Karpas-422 (cell line): ENCODE measurements around the gene F2R. TPM values are rescaled to one million over a fixed set of nuclear protein-coding genes. Genes with fewer than 3 reads are reported as not detected.

Experiments used
- DNase-seq: peaks from one replicate; pipeline ENCODE4 v3.0.0-alpha.2; 2015
- H2AFZ ChIP-seq: fragments of 200-600 bp; sonication (generic); 2 replicates; pipeline ENCODE4 v1.6.1; 2014; ENCODE audit warnings: antibody characterized with exemption, low read length, mixed read lengths
- H3K27ac ChIP-seq: fragments of 200-600 bp; sonication (generic); 2 replicates; pipeline ENCODE4 v1.5.1; 2014; ENCODE audit warnings: mild to moderate bottlenecking, low read length, moderate library complexity
- H3K27me3 ChIP-seq: fragments of 200-600 bp; sonication (generic); 2 replicates; pipeline ENCODE4 v1.6.1; 2014; ENCODE audit warnings: low read length, mixed read lengths
- H3K36me3 ChIP-seq: fragments of 200-600 bp; sonication (generic); 2 replicates; pipeline ENCODE4 v1.6.1; 2014; ENCODE audit warnings: low read length, mixed read lengths; ENCODE audit not compliant: insufficient read depth
- H3K4me1 ChIP-seq: fragments of 200-600 bp; sonication (generic); 2 replicates; pipeline ENCODE4 v1.6.1; 2014; ENCODE audit warnings: mild to moderate bottlenecking, low read length, mixed read lengths
- H3K4me2 ChIP-seq: fragments of 200-600 bp; sonication (generic); 2 replicates; pipeline ENCODE4 v1.6.1; 2014; ENCODE audit warnings: low read length, low read depth, mild to moderate bottlenecking; ENCODE audit not compliant: poor library complexity, severe bottlenecking
- H3K4me3 ChIP-seq: fragments of 200-600 bp; sonication (generic); 2 replicates; pipeline ENCODE4 v1.5.1; 2014; ENCODE audit warnings: mild to moderate bottlenecking, antibody characterized with exemption, low read length, mixed read lengths
- H3K79me2 ChIP-seq: fragments of 200-600 bp; sonication (generic); 2 replicates; pipeline ENCODE4 v1.6.1; 2014; ENCODE audit warnings: mild to moderate bottlenecking, low read length, mixed read lengths
- H3K9ac ChIP-seq: fragments of 200-600 bp; sonication (generic); 2 replicates; pipeline ENCODE4 v1.6.0; 2014; ENCODE audit warnings: low read length
- H3K9me2 ChIP-seq: fragments of 200-600 bp; sonication (generic), shearing (Covaris generic); replicated peaks from 2 replicates; pipeline ENCODE4 v1.6.0; 2014; ENCODE audit warnings: mild to moderate bottlenecking, low read length, moderate library complexity; ENCODE audit not compliant: insufficient read depth
- H3K9me3 ChIP-seq: fragments of 300-700, 200-600 bp; sonication (generic); 2 replicates; pipeline ENCODE4 v1.6.1; 2014; ENCODE audit warnings: low read length, mixed read lengths
- H4K20me1 ChIP-seq: fragments of 200-600 bp; sonication (generic); 2 replicates; pipeline ENCODE4 v1.6.1; 2014; ENCODE audit warnings: mild to moderate bottlenecking, antibody characterized with exemption, low read length, low read depth; ENCODE audit not compliant: insufficient read depth
- total RNA-seq: library from RNA; depleted of rRNA; stranded (reverse); fragments of >200 nt; shearing (Covaris generic); gene quantifications from 2 replicates; pipeline ENCODE4 v1.2.3, GENCODE V29; 2014; ENCODE audit warnings: low replicate concordance

Gene F2R
- total RNA-seq, 1 experiment from 2014 or later, result not detected

DNA sequence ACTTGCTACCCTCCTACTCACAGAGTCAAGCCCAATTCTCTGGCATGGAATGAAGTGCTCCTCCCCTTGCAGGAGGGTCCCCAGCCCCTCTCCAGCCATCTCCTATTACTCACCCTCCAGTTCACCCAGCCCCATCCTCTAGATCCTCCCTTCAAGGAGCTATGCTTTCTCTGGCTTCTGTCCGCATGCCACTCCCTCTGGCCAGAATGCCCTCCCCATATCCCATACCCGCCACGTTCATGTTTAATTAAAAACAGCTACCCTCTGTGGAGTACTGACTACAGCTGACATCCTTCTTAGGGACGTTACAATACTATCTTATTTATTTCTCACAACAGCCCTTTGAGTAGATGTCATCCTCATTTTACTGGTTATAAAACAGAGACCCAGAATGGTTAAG is 3.0 kb downstream of the F2R start:
- Histone ChIP-seq H3K27ac (no peak overlapping the region), H3K27me3 (no peaks in the 10 kb centered on the region), H3K9me3 (no peaks in the 10 kb centered on the region), H3K9ac (no peak overlapping the region), H3K36me3 (no peaks in the 10 kb centered on the region), H3K9me2 (no peaks in the 10 kb centered on the region), H4K20me1 (no peaks in the 10 kb centered on the region), H3K4me3 (no peak overlapping the region), H3K4me1 (no peaks in the 10 kb centered on the region), H3K79me2 (no peaks in the 10 kb centered on the region), H2AFZ (no peak overlapping the region), H3K4me2 (no peak overlapping the region)
- no peak for DNase-seq

- no peak overlapping the region for H3K9ac ChIP-seq
- H3K36me3 ChIP-seq, result no peaks in the 10 kb centered on the region
- H3K79me2 ChIP-seq, result no peaks in the 10 kb centered on the region
- no peak overlapping the region for H3K27ac ChIP-seq
- H3K4me3 ChIP-seq, result no peak overlapping the region
- no peaks in the 10 kb centered on the region for H3K27me3 ChIP-seq
- no peak overlapping the region for H3K4me2 ChIP-seq
- no peak for DNase-seq
- no peaks in the 10 kb centered on the region for H3K9me3 ChIP-seq
- H4K20me1 ChIP-seq, result no peaks in the 10 kb centered on the region
- H3K9me2 ChIP-seq, result no peaks in the 10 kb centered on the region
- H2AFZ ChIP-seq, result no peak overlapping the region
- no peaks in the 10 kb centered on the region for H3K4me1 ChIP-seq
Measured at GRCh38 chr5:76720988-76721569, 5.2 kb downstream of the F2R start.

DNA sequence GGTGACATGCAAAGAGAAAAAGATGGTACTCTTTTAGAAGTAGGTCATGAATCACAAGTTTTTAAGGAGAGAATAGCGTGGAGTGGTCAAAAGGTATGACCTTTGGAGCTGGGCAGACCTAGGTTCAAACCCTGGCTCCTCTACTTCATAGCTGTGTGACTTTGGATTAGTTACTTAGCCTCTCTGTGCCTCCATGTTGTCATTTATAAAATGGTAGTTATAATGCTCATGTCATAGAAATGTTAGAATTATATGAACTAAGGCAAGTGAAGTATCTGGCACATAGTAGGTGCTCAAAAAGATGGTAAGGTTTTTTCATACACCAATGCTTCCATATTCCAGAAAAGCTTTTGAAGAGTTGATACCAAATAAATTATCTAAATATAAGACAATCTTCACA is 7.3 kb downstream of the F2R start:
- Histone ChIP-seq H2AFZ (no peak overlapping the region), H3K27me3 (no peaks in the 10 kb centered on the region), H3K9ac (no peak overlapping the region), H3K79me2 (no peaks in the 10 kb centered on the region), H3K4me3 (no peak overlapping the region), H3K27ac (no peak overlapping the region), H3K4me1 (no peaks in the 10 kb centered on the region), H3K4me2 (no peak overlapping the region), H3K36me3 (no peaks in the 10 kb centered on the region), H3K9me3 (no peaks in the 10 kb centered on the region), H4K20me1 (no peaks in the 10 kb centered on the region), H3K9me2 (no peaks in the 10 kb centered on the region)
- DNase-seq, result no peak

DNA sequence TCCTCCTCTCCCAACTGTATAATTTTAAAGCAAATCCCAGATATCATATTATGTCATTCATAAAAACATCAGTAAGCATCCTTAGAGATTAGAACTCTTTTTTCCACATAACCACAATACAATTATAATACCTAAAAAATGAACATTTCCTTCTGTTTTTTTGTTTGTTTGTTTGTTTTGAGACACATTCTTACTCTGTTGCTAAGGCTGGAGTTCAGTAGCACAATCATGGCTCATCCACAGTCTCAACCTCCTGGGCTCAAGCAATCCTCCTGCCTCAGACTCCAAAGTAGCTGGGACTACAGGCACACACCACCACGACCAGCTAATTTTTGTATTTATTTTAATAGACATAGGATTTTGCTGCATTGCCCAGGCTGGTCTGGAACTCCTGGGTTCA is 8.0 kb downstream of the F2R start:
- H3K9ac ChIP-seq, result no peak overlapping the region
- no peaks in the 10 kb centered on the region for H3K79me2 ChIP-seq
- no peaks in the 10 kb centered on the region for H3K36me3 ChIP-seq
- no peak overlapping the region for H3K4me2 ChIP-seq
- H3K27me3 ChIP-seq, result no peaks in the 10 kb centered on the region
- no peak overlapping the region for H2AFZ ChIP-seq
- H3K9me3 ChIP-seq, result no peaks in the 10 kb centered on the region
- H3K4me1 ChIP-seq, result no peaks in the 10 kb centered on the region
- no peak overlapping the region for H3K27ac ChIP-seq
- no peaks in the 10 kb centered on the region for H3K9me2 ChIP-seq
- no peak overlapping the region for H3K4me3 ChIP-seq
- DNase-seq, result no peak
- no peaks in the 10 kb centered on the region for H4K20me1 ChIP-seq

GRCh38 chr5:76724871-76725270 is 8.9 kb downstream of the F2R start:
- Histone ChIP-seq H2AFZ (no peak overlapping the region), H3K27me3 (no peaks in the 10 kb centered on the region), H3K9me3 (no peaks in the 10 kb centered on the region), H3K9ac (no peak overlapping the region), H3K79me2 (no peaks in the 10 kb centered on the region), H3K4me1 (no peaks in the 10 kb centered on the region), H3K4me2 (no peak overlapping the region), H3K36me3 (no peaks in the 10 kb centered on the region), H3K27ac (no peak overlapping the region), H3K4me3 (no peak overlapping the region), H4K20me1 (no peaks in the 10 kb centered on the region), H3K9me2 (no peaks in the 10 kb centered on the region)
- DNase-seq, result no peak

GRCh38 chr5:76728965-76729364 is 13.0 kb downstream of the F2R start:
- Histone ChIP-seq H4K20me1 (no peaks in the 10 kb centered on the region), H3K36me3 (no peaks in the 10 kb centered on the region), H3K27me3 (0 out of 2 replicates have a peak, but pooled peaks cover 3% of the 10 kb centered on the region), H2AFZ (no peak overlapping the region), H3K9ac (no peak overlapping the region), H3K9me2 (no peaks in the 10 kb centered on the region), H3K4me3 (no peak overlapping the region), H3K4me2 (no peak overlapping the region), H3K27ac (no peak overlapping the region), H3K79me2 (no peaks in the 10 kb centered on the region), H3K9me3 (no peaks in the 10 kb centered on the region), H3K4me1 (no peaks in the 10 kb centered on the region)
- no peak for DNase-seq

DNA sequence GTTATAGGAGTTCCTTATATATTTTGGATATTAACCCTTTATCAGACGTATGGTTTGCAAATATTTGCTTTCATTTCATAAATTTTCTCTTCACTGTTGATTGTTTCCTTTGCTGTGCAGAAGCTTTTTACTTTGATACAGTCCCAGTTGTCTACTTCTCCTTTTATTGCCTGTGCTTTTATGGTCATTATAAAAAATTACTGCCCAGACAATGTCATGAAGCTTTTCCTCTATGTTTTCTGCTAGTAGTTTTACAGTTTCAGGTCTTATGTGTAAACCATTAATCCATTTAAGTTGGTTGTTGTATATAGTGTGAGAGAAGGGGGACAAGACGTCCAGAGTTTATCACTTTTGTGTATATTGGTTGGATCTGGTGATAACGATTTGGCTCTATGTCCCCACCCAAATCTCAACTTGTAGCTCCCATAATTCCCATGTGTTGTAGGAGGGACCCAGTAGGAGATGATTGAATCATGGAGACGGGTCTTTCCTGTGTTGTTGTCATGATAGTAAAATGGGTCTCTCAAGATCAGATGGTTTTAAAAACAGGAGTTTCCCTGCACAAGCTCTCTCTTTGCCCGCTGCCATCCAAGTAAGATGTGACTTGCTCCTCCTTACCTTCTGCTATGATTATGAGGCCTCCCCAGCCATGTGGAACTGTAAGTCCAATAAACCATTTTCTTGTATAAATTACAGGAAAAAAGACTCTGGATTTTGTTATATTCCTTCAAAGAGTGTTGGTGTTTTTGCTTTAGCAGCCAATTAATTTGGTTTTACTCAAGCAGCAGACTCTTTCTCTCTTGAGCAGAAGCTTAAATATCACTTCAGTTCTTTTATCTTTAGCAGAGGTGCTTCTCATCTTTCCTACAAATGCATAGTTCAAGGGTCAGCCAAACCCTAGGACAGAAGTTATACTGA is 13.7 kb downstream of the F2R start:
- Histone ChIP-seq H3K79me2 (no peaks in the 10 kb centered on the region), H3K9me3 (no peaks in the 10 kb centered on the region), H3K9ac (no peak overlapping the region), H3K9me2 (no peaks in the 10 kb centered on the region), H3K27me3 (0 out of 2 replicates have a peak, but pooled peaks cover 3% of the 10 kb centered on the region), H4K20me1 (no peaks in the 10 kb centered on the region), H3K27ac (no peak overlapping the region), H3K4me1 (no peaks in the 10 kb centered on the region), H3K36me3 (no peaks in the 10 kb centered on the region), H3K4me3 (no peak overlapping the region), H3K4me2 (no peak overlapping the region), H2AFZ (no peak overlapping the region)
- no peak for DNase-seq

DNA sequence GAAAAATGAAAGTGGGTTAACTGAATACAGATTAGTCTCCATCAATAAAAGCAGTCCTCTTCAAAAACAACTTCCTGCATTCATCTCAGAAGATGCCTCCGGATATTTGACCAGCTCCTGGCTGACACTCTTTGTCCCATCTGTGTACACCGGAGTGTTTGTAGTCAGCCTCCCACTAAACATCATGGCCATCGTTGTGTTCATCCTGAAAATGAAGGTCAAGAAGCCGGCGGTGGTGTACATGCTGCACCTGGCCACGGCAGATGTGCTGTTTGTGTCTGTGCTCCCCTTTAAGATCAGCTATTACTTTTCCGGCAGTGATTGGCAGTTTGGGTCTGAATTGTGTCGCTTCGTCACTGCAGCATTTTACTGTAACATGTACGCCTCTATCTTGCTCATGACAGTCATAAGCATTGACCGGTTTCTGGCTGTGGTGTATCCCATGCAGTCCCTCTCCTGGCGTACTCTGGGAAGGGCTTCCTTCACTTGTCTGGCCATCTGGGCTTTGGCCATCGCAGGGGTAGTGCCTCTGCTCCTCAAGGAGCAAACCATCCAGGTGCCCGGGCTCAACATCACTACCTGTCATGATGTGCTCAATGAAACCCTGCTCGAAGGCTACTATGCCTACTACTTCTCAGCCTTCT is 16.6 kb downstream of the F2R start:
- H3K79me2 ChIP-seq, result no peaks in the 10 kb centered on the region
- no peaks in the 10 kb centered on the region for H3K9me3 ChIP-seq
- H3K36me3 ChIP-seq, result no peaks in the 10 kb centered on the region
- no peak overlapping the region for H3K4me3 ChIP-seq
- H3K4me2 ChIP-seq, result no peak overlapping the region
- 0 out of 2 replicates have a peak, but pooled peaks cover 3% of the 10 kb centered on the region for H3K27me3 ChIP-seq
- H3K9me2 ChIP-seq, result no peaks in the 10 kb centered on the region
- H3K27ac ChIP-seq, result no peak overlapping the region
- DNase-seq, result no peak
- H3K9ac ChIP-seq, result no peak overlapping the region
- no peaks in the 10 kb centered on the region for H3K4me1 ChIP-seq
- no peaks in the 10 kb centered on the region for H4K20me1 ChIP-seq
- no peak overlapping the region for H2AFZ ChIP-seq
